HEK293 (cell line): Measurements from ENCODE around the gene CHAC1.

Experiments
- HOXC10 ChIP-seq: sonication (generic); formaldehyde crosslinking; IDR thresholded peaks from 2 replicates; pipeline ENCODE4 v1.8.1; 2023; ENCODE audit warnings: mild to moderate bottlenecking, missing genetic modification reagents
- KLF1 ChIP-seq: fragments of 450-650 bp; formaldehyde crosslinking; IDR thresholded peaks from 2 replicates; pipeline ENCODE4 v1.5.1; 2016; ENCODE audit warnings: missing biosample characterization, missing genetic modification characterization
- KLF9 ChIP-seq: fragments of 450-650 bp; formaldehyde crosslinking; IDR thresholded peaks from 2 replicates; pipeline ENCODE4 v1.5.1; 2016; ENCODE audit warnings: missing biosample characterization, missing genetic modification characterization, low read depth
- SP7 ChIP-seq: fragments of 450-650 bp; formaldehyde crosslinking; IDR thresholded peaks from 2 replicates; pipeline ENCODE4 v1.5.1; 2016; ENCODE audit warnings: missing biosample characterization, missing genetic modification characterization
- YY1 ChIP-seq: fragments of 450-650 bp; formaldehyde crosslinking; IDR thresholded peaks from 2 replicates; pipeline ENCODE4 v1.5.1; 2018; ENCODE audit warnings: missing biosample characterization, missing genetic modification characterization
- ZEB2 ChIP-seq: fragments of 450-650 bp; formaldehyde crosslinking; IDR thresholded peaks from 2 replicates; pipeline ENCODE4 v1.5.1; 2016; ENCODE audit warnings: missing biosample characterization, missing genetic modification characterization
- ZIC2 ChIP-seq: fragments of 450-650 bp; formaldehyde crosslinking; IDR thresholded peaks from 2 replicates; pipeline ENCODE4 v1.5.1; 2016; ENCODE audit warnings: missing biosample characterization, missing genetic modification characterization
- ZNF112 ChIP-seq: fragments of 450-650 bp; formaldehyde crosslinking; IDR thresholded peaks from 2 replicates; pipeline ENCODE4 v1.5.0; 2017; ENCODE audit warnings: missing biosample characterization, missing genetic modification characterization
- ZNF121 ChIP-seq: fragments of 450-650 bp; formaldehyde crosslinking; IDR thresholded peaks from 2 replicates; pipeline ENCODE4 v1.5.1; 2016; ENCODE audit warnings: missing biosample characterization, missing genetic modification characterization
- ZNF274 ChIP-seq, 2 experiments: fragments of 200-500 bp in 1 of 2; fragments of 450-650 bp in 1 of 2; sonication (Bioruptor generic) in 1 of 2; formaldehyde crosslinking in 1 of 2; IDR thresholded peaks; 2 replicates each; pipeline versions ENCODE4 v1.5.1 to v1.6.1; 2014 to 2016; ENCODE audit warnings: borderline replicate concordance in 1 of 2, inconsistent platforms in 1 of 2, low read length in 1 of 2, missing biosample characterization in 1 of 2, missing genetic modification characterization in 1 of 2
- ZNF324 ChIP-seq: fragments of 450-650 bp; formaldehyde crosslinking; IDR thresholded peaks from 2 replicates; pipeline ENCODE4 v1.5.1; 2016; ENCODE audit warnings: missing biosample characterization, missing genetic modification characterization
- ZNF335 ChIP-seq: fragments of 450-650 bp; formaldehyde crosslinking; conservative IDR thresholded peaks from 2 replicates; pipeline ENCODE4 v1.5.1; 2016; ENCODE audit warnings: missing biosample characterization, missing genetic modification characterization
- ZNF354C ChIP-seq: fragments of 450-650 bp; formaldehyde crosslinking; IDR thresholded peaks from 2 replicates; pipeline ENCODE4 v1.5.1; 2016; ENCODE audit warnings: missing biosample characterization, missing genetic modification characterization, low read depth, borderline replicate concordance
- ZNF391 ChIP-seq: fragments of 450-650 bp; formaldehyde crosslinking; IDR thresholded peaks from 2 replicates; pipeline ENCODE4 v1.5.1; 2016; ENCODE audit warnings: low read depth, missing biosample characterization, missing genetic modification characterization, borderline replicate concordance
- ZNF433 ChIP-seq: fragments of 450-650 bp; formaldehyde crosslinking; IDR thresholded peaks from 2 replicates; pipeline ENCODE4 v1.5.1; 2016; ENCODE audit warnings: missing biosample characterization, missing genetic modification characterization, low read depth
- ZNF549 ChIP-seq: fragments of 450-650 bp; IDR thresholded peaks from 2 replicates; pipeline ENCODE4 v1.5.1; 2018; ENCODE audit warnings: missing biosample characterization, missing genetic modification characterization, mild to moderate bottlenecking, inconsistent platforms, moderate library complexity
- ZNF623 ChIP-seq: fragments of 450-650 bp; formaldehyde crosslinking; IDR thresholded peaks from 2 replicates; pipeline ENCODE4 v1.5.1; 2016; ENCODE audit warnings: missing biosample characterization, missing genetic modification characterization
- ZNF776 ChIP-seq: fragments of 450-650 bp; formaldehyde crosslinking; IDR thresholded peaks from 2 replicates; pipeline ENCODE4 v1.5.0; 2017; ENCODE audit warnings: missing biosample characterization, missing genetic modification characterization, borderline replicate concordance
- ZNF843 ChIP-seq: fragments of 450-650 bp; formaldehyde crosslinking; IDR thresholded peaks from 2 replicates; pipeline ENCODE4 v1.5.1; 2016; ENCODE audit warnings: missing biosample characterization, missing genetic modification characterization
- TF ChIP-seq, protein P1 (sequence below): fragments of 450-650 bp; formaldehyde crosslinking; IDR thresholded peaks from 2 replicates; pipeline ENCODE4 v1.5.1; 2016; ENCODE audit warnings: missing biosample characterization, missing genetic modification characterization
- TF ChIP-seq, protein P2 (sequence below): fragments of 450-650 bp; formaldehyde crosslinking; IDR thresholded peaks from 2 replicates; pipeline ENCODE4 v1.5.1; 2016; ENCODE audit warnings: missing biosample characterization, missing genetic modification characterization, borderline replicate concordance
- TF ChIP-seq, protein P3 (sequence below): fragments of 450-650 bp; formaldehyde crosslinking; IDR thresholded peaks from 2 replicates; pipeline ENCODE4 v1.5.1; 2016; ENCODE audit warnings: missing biosample characterization, missing genetic modification characterization

CHAC1 gene

GRCh38 chr15:40927495-40927872 is 25.8 kb upstream of the CHAC1 start (continued):
- no peak for TF ChIP-seq ZNF549
- TF ChIP-seq, protein P1, sequence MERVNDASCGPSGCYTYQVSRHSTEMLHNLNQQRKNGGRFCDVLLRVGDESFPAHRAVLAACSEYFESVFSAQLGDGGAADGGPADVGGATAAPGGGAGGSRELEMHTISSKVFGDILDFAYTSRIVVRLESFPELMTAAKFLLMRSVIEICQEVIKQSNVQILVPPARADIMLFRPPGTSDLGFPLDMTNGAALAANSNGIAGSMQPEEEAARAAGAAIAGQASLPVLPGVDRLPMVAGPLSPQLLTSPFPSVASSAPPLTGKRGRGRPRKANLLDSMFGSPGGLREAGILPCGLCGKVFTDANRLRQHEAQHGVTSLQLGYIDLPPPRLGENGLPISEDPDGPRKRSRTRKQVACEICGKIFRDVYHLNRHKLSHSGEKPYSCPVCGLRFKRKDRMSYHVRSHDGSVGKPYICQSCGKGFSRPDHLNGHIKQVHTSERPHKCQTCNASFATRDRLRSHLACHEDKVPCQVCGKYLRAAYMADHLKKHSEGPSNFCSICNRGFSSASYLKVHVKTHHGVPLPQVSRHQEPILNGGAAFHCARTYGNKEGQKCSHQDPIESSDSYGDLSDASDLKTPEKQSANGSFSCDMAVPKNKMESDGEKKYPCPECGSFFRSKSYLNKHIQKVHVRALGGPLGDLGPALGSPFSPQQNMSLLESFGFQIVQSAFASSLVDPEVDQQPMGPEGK (tag by site-specific recombination) = no peak
- no peak for TF ChIP-seq ZNF354C (tag by site-specific recombination)
- TF ChIP-seq SP7 (tag by site-specific recombination) = no peak
- no peak for TF ChIP-seq ZNF274 (IDR thresholded peaks at IDR 0.05; ENCODE audit: low read length)
- no peak for TF ChIP-seq ZNF274 (tag by site-specific recombination; IDR thresholded peaks at IDR 0.05; ENCODE audit: borderline replicate concordance)
- TF ChIP-seq, protein P2, sequence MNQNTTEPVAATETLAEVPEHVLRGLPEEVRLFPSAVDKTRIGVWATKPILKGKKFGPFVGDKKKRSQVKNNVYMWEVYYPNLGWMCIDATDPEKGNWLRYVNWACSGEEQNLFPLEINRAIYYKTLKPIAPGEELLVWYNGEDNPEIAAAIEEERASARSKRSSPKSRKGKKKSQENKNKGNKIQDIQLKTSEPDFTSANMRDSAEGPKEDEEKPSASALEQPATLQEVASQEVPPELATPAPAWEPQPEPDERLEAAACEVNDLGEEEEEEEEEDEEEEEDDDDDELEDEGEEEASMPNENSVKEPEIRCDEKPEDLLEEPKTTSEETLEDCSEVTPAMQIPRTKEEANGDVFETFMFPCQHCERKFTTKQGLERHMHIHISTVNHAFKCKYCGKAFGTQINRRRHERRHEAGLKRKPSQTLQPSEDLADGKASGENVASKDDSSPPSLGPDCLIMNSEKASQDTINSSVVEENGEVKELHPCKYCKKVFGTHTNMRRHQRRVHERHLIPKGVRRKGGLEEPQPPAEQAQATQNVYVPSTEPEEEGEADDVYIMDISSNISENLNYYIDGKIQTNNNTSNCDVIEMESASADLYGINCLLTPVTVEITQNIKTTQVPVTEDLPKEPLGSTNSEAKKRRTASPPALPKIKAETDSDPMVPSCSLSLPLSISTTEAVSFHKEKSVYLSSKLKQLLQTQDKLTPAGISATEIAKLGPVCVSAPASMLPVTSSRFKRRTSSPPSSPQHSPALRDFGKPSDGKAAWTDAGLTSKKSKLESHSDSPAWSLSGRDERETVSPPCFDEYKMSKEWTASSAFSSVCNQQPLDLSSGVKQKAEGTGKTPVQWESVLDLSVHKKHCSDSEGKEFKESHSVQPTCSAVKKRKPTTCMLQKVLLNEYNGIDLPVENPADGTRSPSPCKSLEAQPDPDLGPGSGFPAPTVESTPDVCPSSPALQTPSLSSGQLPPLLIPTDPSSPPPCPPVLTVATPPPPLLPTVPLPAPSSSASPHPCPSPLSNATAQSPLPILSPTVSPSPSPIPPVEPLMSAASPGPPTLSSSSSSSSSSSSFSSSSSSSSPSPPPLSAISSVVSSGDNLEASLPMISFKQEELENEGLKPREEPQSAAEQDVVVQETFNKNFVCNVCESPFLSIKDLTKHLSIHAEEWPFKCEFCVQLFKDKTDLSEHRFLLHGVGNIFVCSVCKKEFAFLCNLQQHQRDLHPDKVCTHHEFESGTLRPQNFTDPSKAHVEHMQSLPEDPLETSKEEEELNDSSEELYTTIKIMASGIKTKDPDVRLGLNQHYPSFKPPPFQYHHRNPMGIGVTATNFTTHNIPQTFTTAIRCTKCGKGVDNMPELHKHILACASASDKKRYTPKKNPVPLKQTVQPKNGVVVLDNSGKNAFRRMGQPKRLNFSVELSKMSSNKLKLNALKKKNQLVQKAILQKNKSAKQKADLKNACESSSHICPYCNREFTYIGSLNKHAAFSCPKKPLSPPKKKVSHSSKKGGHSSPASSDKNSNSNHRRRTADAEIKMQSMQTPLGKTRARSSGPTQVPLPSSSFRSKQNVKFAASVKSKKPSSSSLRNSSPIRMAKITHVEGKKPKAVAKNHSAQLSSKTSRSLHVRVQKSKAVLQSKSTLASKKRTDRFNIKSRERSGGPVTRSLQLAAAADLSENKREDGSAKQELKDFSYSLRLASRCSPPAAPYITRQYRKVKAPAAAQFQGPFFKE (tag by site-specific recombination) = no peak
- no peak for TF ChIP-seq ZEB2
- TF ChIP-seq ZIC2 = no peak
- no peak for TF ChIP-seq ZNF121
- no peak for TF ChIP-seq YY1 (tag by site-specific recombination)
- 0 out of 2 replicates have a peak, but pooled peaks have one; percentile 24 for TF ChIP-seq KLF9 (tag by site-specific recombination)
- no peak for TF ChIP-seq ZNF843
- no peak for TF ChIP-seq HOXC10
- TF ChIP-seq ZNF112 (tag by site-specific recombination) = no peak
- TF ChIP-seq ZNF776 (tag by site-specific recombination) = no peak
- TF ChIP-seq, protein P3, sequence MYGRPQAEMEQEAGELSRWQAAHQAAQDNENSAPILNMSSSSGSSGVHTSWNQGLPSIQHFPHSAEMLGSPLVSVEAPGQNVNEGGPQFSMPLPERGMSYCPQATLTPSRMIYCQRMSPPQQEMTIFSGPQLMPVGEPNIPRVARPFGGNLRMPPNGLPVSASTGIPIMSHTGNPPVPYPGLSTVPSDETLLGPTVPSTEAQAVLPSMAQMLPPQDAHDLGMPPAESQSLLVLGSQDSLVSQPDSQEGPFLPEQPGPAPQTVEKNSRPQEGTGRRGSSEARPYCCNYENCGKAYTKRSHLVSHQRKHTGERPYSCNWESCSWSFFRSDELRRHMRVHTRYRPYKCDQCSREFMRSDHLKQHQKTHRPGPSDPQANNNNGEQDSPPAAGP (tag by site-specific recombination) = peak; percentile 70; the same call in 1 of the 2 replicates
- peak; percentile 56 for TF ChIP-seq ZNF335 (tag by site-specific recombination)
- no peak for TF ChIP-seq ZNF324 (tag by site-specific recombination)
- TF ChIP-seq ZNF623 (tag by site-specific recombination) = no peak
- TF ChIP-seq ZNF433 (tag by site-specific recombination) = no peak
- TF ChIP-seq KLF1 (tag by site-specific recombination) = peak; percentile 91
- no peak for TF ChIP-seq ZNF391 (tag by site-specific recombination)
